GM21723 (cell line): Measurements from ENCODE around the gene RORC.

ENCODE experiments used
- ATAC-seq: cut with Tn5 transposase; IDR thresholded peaks from one replicate; pipeline ENCODE4 v1.9.1; 2021; ENCODE audit warnings: mild to moderate bottlenecking, moderate library complexity; ENCODE audit not compliant: unreplicated experiment

The RORC gene

GRCh38 chr1:151828921-151829320, 2.7 kb downstream of the RORC start:
- no peak for ATAC-seq

- ATAC-seq: no peak
These were observed 3.7 kb downstream of the RORC start for GRCh38 chr1:151827853-151828252.

GRCh38 chr1:151825751-151826660, 5.6 kb downstream of the RORC start:
- ATAC-seq: no peak

- no peak for ATAC-seq
These were observed 6.4 kb downstream of the RORC start for GRCh38 chr1:151825204-151825603.

GRCh38 chr1:151823175-151823574, 8.4 kb downstream of the RORC start:
- no peak for ATAC-seq

GRCh38 chr1:151822404-151822803, 9.2 kb downstream of the RORC start:
- ATAC-seq: no peak

- ATAC-seq: no peak
These were observed 10.7 kb downstream of the RORC start for GRCh38 chr1:151820940-151821339.

GRCh38 chr1:151819976-151820623, 11.5 kb downstream of the RORC start:
- no peak for ATAC-seq

- ATAC-seq: no peak
These were observed 12.3 kb downstream of the RORC start for GRCh38 chr1:151819227-151819835.

GRCh38 chr1:151817353-151817730, 14.3 kb downstream of the RORC start:
- no peak for ATAC-seq

- ATAC-seq: no peak
These were observed 14.9 kb downstream of the RORC start for GRCh38 chr1:151816548-151817352.

GRCh38 chr1:151815716-151816327, 15.8 kb downstream of the RORC start:
- ATAC-seq: no peak

GRCh38 chr1:151814971-151815545, 16.5 kb downstream of the RORC start:
- no peak for ATAC-seq

GRCh38 chr1:151814426-151814825, 17.2 kb downstream of the RORC start:
- ATAC-seq: no peak

- no peak for ATAC-seq
These were observed 18.2 kb downstream of the RORC start for GRCh38 chr1:151813271-151813977.

GRCh38 chr1:151811181-151811580, 20.4 kb downstream of the RORC start:
- ATAC-seq: no peak

- no peak for ATAC-seq
These were observed 21.5 kb downstream of the RORC start for GRCh38 chr1:151809985-151810556.

- ATAC-seq: no peak
These were observed 22.2 kb downstream of the RORC start for GRCh38 chr1:151809290-151809984.

GRCh38 chr1:151807766-151808165, 23.8 kb downstream of the RORC start:
- no peak for ATAC-seq
